ENCODE measurements around the gene ZNF394. TPM values are rescaled to one million over a fixed set of nuclear protein-coding genes. Genes with fewer than 3 reads are reported as not detected.
"Not testable (repeated sequence)": the region's sequence is repeated elsewhere in the genome, so short reads cannot be mapped to it uniquely, and the experiment has no call there.

ZNF394 gene
- total RNA-seq, 1 experiment from 2014 or later: 22.1 TPM

DNA sequence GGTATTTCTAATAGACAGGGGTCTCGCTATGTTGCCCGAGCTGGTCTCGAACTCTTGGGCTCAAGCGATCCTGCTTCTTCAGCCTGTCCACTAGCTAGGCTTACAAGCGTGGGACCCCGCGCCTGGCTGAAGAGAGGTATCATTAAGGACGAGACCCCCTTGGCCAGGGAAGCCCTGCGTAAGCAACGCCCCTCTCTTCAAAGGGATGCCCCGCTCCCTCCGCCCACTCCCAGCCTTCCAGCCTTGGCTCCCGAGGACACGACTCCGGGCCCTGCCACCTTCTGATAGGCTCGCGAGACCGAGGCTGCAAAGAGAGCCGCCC lies 4.2 kb upstream of the ZNF394 start:
- ATAC-seq: peak; percentile 86
- H3K9ac ChIP-seq (ENCODE audit: low read length): peak overlapping the region; percentile 68; the same call in 1 of the 2 replicates
- ChIA-PET RAD21 (ENCODE audit: low non-redundant PET in 1 of 2, low total read pairs in 2 of 2, uncharacterized antibody in 2 of 2, unreplicated experiment in 2 of 2) (no interaction called here), POLR2A (interaction anchor here (0.7 to 1.7 kb wide), 9 partner anchors 17 to 112 kb away, joined by 3 to 8 read pairs (median 5); partner anchors contain the start of genes BUD31, FAM200A, PDAP1 and ZNF655), CTCF (interaction anchor here (1.0 kb wide), 1 partner anchor 21 kb away, joined by 5 read pairs; no protein-coding TSS in a partner anchor)
- peak; percentile 93 for DNase-seq (ENCODE audit: low read depth, low spot score)
- no peaks in the 10 kb centered on the region for H3K27me3 ChIP-seq (ENCODE audit: insufficient read depth, low read length)
- intact Hi-C loops (cut with micrococcal nuclease): loop anchor here (2.0 to 5.0 kb wide), 2 partner anchors 49 to 113 kb away; partner anchors contain the start of genes FAM200A and ZSCAN25
- no TSS peak for BruUV-seq (replicated peaks)
- no peaks in the 10 kb centered on the region for H4K20me1 ChIP-seq (ENCODE audit: insufficient read depth)
- no peaks in the 10 kb centered on the region for H3K9me2 ChIP-seq (ENCODE audit: insufficient read depth)
- H3K79me2 ChIP-seq (ENCODE audit: insufficient read depth, low read length): peaks cover 32% of the 10 kb centered on the region
- H3K27ac ChIP-seq (ENCODE audit: low read depth, low read length): peak overlapping the region; percentile 82
- H3K4me3 ChIP-seq (replicated peaks in 1 of 2; ENCODE audit: low read depth in 1 of 2, low read length in 2 of 2): peak overlapping the region; percentile 87 to 95
- H3K36me3 ChIP-seq (ENCODE audit: control insufficient read depth in 1 of 2, insufficient read depth in 2 of 2, low read length in 2 of 2): no peaks in the 10 kb centered on the region; a peak in 1 of 4 replicates
- peak overlapping the region; percentile 92 for H3K4me2 ChIP-seq (ENCODE audit: low read length)
- no peak overlapping the region for H2AFZ ChIP-seq (ENCODE audit: low read depth, low read length, poor library complexity, severe bottlenecking)
- H3K4me1 ChIP-seq (ENCODE audit: control insufficient read depth in 1 of 2, insufficient read depth in 2 of 2, low read length in 2 of 2): peaks cover 11 to 23% of the 10 kb centered on the region in 2 experiments; a peak in 3 of 4 replicates
- no peaks in the 10 kb centered on the region for H3K9me3 ChIP-seq (ENCODE audit: control insufficient read depth in 1 of 2, insufficient read depth in 1 of 2, low read depth in 1 of 2, low read length in 2 of 2)
- TF ChIP-seq EGR1 (IDR thresholded peaks at IDR 0.05; ENCODE audit: low read depth) (no peak), TCF7L2 (IDR thresholded peaks at IDR 0.05; ENCODE audit: borderline replicate concordance, extremely low read depth, insufficient read depth, insufficient read length) (peak; percentile 96)

DNA sequence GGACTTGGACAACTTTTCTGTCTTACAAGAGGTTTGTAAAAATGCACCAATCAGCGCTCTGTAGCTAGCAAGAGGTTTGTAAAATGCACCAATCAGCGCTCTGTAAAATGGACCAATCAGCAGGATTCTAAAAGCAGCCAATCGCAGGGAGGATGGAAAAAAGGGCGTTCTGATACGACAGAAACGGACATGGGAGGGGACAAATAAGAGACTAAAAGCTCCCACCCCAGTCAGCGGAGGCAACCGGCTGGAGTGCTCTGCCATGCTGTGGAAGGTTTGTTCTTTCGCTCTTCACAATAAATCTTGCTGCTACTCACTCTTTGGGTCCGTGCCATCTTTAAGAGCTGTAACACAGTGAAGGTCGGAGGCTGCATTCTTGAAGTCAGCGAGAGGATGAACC lies 1.2 kb upstream of the ZNF394 start:
- H3K36me3 ChIP-seq (ENCODE audit: control insufficient read depth in 1 of 2, insufficient read depth in 2 of 2, low read length in 2 of 2); RAD21 ChIA-PET (ENCODE audit: low non-redundant PET in 1 of 2, low total read pairs in 2 of 2, uncharacterized antibody in 2 of 2, unreplicated experiment in 2 of 2); H2AFZ ChIP-seq (ENCODE audit: low read depth, low read length, poor library complexity, severe bottlenecking); H3K9me2 ChIP-seq (ENCODE audit: insufficient read depth); BruUV-seq (replicated peaks); H3K9ac ChIP-seq (ENCODE audit: low read length); H3K27ac ChIP-seq (ENCODE audit: low read depth, low read length); ATAC-seq; H3K9me3 ChIP-seq (ENCODE audit: control insufficient read depth in 1 of 2, insufficient read depth in 1 of 2, low read depth in 1 of 2, low read length in 2 of 2); CTCF ChIA-PET; DNase-seq (ENCODE audit: low read depth, low spot score); H4K20me1 ChIP-seq (ENCODE audit: insufficient read depth); H3K27me3 ChIP-seq (ENCODE audit: insufficient read depth, low read length): not testable (repeated sequence)
- POLR2A ChIA-PET: interaction anchor here (1.2 kb wide), 1 partner anchor 57 kb away, joined by 3 read pairs; the partner anchor contains the start of gene ZNF655
- intact Hi-C loops (cut with micrococcal nuclease): loop anchor here (2.0 to 5.0 kb wide), 2 partner anchors 28 to 116 kb away; partner anchors contain the start of genes ZNF789 and ZSCAN25
- Histone ChIP-seq H3K4me2 (ENCODE audit: low read length) (peak overlapping the region; percentile 84), H3K79me2 (ENCODE audit: insufficient read depth, low read length) (peaks cover 48% of the 10 kb centered on the region), H3K4me3 (replicated peaks in 1 of 2; ENCODE audit: low read depth in 1 of 2, low read length in 2 of 2) (peak overlapping the region in 1 of 2 experiments; percentile 92; a peak in 3 of 4 replicates), H3K4me1 (ENCODE audit: control insufficient read depth in 1 of 2, insufficient read depth in 2 of 2, low read length in 2 of 2) (peaks cover 19 to 30% of the 10 kb centered on the region in 2 experiments)

All from HCT116 (cell line).